NCI-H1092 (cell line): ENCODE measurements around the gene CD274.
"Not testable (repeated sequence)": the region's sequence is repeated elsewhere in the genome, so short reads cannot be mapped to it uniquely, and the experiment has no call there.

ENCODE experiments used
- DNase-seq: peaks from one replicate; lab custom pipeline; 2025; lab: John Stamatoyannopoulos, UW

The CD274 gene

GRCh38 chr9:5450359-5451091 is at the start of gene CD274:
Gene CD274, plus strand, starts transcription at chr9:5450542. Its CDS starts 5,572 bp downstream, at chr9:5456114.
- peak; percentile 71 for DNase-seq

DNA sequence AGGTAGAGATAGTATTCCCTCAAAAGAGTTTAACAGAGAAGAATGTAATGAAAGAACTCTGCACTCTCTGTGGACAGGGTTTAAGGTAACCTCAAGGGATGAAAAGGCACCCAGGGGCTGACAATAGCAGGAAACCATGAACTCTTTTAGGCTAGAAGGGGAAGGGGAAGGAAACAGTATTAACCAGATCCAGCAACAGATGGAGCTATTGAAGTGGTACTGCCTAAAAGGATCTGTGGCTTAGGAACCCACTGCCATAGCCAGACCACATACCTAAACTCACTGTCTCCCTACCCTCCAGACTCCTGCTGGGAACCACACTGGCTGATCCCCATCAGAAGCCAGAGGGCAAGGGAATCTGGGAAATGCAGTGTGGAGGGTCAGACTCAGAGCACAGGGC is 48.1 kb upstream of the CD274 start:
- no peak for DNase-seq

- DNase-seq: no peak
Observed at GRCh38 chr9:5408596-5408995, 41.7 kb upstream of the CD274 start.

DNA sequence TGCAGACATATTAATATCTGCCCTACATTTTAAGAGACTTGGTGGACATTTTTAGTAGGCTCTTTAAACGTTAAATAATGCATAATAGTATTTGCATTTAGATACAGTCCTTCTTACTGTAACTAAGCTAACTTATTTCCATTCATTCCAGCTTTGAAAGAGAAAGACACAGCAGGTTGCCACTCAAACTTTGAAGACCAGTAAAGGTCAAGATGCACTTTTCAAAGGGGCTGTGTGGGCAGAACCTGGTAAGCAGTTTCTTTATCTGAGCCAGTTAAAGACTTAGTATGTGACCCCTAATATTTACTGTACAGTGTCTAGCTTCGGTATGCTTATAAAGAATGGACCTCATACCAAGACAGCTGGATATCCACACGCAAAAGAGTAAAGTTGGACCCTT is 33.4 kb upstream of the CD274 start:
- DNase-seq: no peak

DNA sequence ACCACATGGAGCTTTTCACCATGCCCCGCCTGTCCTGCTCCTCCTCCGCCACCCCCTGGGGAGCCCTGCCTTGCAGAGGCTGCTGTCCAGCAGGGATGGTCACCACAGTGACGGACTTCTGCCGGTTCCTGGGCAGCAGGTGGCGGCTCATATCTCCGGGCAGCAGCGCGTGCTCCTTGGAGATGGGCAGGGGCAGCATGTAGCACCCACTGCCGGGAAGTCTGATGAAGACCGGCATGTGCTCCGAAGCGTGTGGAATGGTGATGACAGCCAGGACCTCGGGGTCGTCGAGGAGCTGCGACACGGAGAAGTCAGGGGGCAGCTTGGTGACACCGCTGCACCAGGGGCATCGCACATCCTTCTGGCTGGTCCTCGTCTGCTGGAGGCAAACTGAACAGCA is 31.9 kb upstream of the CD274 start:
- no peak for DNase-seq

DNA sequence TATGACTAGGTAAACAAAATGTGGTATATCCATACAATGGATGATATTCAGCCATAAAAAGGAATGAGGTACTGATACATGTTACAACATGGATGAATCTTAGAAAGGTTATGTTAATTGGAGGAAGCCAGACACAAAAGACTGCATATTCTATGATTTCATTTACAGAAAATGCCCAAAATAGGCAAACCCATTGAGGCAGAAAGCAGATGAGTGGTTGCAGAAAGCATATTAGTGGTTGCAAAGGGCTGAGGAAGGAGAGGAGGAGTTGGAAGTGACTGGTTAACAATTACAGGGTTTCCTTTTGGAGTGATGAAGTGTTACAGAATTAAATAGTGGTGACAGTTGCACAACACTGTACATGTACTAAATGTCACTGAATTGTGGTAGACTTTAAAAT is 30.4 kb upstream of the CD274 start:
- no peak for DNase-seq

DNA sequence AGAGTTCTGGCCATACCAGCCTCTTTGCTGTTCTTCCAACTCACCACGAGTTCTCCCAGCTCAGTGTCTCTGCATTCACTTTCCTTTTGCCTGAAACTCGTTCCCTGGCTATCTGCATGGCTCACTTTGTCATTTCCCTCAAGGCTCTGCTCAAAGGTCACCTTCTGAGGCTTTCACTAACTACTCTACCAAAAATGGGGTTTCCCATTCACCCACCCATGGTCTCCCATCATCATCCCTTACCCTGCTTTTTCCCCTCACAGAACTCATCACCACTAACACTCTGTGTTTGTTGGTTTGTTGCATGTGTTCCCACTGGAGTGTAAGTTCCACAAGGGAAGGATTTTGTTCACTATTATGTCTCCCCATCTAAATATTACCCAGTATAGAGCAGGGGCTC is 29.2 kb upstream of the CD274 start:
- no peak for DNase-seq

DNA sequence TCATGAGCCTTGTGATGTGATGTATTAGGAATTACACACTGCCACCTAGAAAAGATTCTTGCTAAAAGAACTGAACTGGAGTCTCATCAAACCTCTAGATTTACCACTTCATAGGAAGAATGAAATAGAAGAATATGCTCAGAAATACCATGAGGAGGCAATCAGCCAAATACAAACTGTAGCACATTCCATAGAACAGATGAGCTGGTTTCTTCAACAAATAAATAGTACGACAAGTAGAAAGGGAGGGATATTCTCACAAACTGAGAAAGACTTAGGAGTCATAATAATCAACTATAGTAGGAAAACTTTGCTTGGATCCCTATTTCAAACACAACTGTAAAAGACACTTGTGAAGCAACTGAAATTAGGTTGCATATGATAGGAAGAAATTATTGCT is 28.1 kb upstream of the CD274 start:
- DNase-seq: no peak

DNA sequence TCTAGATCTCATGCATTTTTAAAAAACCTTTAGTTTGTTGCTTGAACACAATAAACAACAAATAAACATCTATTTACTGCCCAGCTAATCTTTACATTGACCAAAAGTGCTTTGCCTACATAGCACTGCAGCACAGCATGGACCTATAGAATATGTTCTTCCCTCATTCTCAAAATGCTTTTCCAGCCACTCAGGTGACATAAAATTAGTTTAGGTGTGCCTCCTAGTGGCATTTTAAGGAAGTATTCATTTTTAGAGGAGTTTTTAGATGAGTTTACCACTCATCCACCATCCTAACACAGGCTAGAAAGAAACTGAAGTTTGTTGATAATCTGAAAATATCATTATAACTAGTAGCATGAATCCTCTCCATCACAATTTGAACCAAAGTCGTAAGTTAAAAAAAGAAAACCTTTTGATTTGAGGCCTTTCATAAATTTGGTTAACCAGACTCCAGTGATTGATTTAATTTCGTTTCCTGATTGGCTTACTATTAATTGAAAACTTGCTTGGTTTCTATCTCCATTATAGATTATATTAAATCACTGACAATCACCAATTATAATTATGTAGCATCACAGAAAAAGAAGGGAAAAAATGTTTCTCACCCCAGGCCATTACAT is 25.2 kb upstream of the CD274 start:
- DNase-seq: no peak

GRCh38 chr9:5427005-5427404 is 23.3 kb upstream of the CD274 start:
- DNase-seq: no peak

DNA sequence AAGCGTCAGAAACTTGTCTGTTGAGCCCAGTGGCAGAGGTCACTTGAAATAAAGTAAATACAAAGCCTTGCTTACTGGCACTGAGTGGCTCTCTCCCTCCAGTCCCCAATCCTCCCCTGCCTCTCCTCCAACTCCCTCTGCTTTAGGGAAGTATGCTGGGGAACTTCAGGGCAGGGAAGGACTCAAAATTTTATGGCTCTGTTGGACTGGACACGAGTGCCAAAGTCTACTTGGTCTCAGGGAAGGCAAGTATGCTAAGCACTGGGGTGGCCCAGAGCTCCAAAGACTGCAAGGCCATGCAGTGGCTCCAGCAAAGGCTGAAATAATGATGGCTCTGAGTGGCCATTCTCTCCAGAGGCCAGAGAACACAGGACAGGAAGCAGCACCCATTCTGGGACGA is 22.2 kb upstream of the CD274 start:
- DNase-seq: no peak

DNA sequence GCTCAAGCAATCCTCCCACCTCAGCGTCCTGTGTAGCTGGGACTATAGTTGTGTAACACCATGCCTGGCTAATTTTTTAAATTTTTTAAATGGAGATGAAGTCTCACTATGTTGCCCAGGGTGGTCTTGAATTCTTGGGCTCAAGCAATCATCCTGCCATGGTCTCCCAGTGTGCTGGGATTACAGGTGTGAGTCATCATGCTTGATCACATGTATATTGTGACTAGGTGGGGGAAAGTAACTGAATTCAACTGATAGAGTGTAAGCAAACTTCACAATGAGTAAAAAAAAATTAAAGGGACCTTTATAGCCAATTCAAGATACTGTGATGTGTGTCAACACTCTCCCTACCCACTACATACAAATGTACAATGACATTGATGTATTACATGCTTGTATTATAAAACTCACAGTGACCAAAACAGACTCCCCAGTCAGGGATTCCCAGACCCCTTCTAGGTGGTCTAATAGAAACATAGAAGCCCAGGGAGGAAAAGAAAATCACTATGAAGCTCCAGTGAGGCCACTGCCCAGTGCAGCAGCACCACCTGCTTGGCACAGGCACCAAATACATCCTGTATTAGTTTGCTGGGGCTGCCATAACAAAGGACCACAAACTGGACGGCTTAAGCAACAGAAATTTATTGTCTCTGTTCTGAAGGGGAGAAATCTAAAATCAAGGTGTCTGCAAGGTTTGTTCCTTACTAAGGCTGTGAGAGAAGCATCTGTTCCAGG is 21.4 kb upstream of the CD274 start:
- DNase-seq: no peak

DNA sequence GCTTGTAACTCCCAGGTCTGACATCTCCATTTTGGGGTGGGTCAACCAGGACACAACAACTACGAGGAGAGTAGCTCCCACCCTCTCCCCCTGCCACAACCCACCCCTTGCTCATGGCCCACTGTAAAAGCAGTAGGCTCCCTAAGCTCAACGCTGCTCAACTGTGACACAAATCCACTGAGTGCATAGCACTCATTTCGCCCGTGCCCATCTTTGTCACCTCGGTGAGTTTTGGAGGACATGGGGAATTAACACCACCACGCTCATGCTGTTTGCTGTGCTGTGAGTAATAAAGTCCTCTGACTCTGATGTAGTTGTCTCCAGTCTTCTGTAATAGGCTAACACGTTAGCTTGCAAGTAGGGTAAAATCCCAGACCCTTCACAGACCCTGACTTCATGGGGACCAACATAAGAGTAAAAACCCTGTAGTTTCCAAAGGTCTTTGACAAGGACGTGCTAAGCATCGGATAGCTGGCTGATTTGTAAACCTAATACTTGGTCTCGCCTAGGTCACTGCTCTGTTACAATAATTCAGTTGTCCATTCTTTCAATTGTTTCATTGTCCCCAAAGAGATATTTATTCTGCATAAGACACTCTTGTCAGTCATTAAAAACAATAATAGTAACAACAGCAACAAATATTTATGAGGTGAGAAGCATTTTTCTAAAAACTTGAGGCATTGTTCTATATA is 20.3 kb upstream of the CD274 start:
- no peak for DNase-seq

- no peak for DNase-seq
Observed at GRCh38 chr9:5430912-5431311, 19.4 kb upstream of the CD274 start.

DNA sequence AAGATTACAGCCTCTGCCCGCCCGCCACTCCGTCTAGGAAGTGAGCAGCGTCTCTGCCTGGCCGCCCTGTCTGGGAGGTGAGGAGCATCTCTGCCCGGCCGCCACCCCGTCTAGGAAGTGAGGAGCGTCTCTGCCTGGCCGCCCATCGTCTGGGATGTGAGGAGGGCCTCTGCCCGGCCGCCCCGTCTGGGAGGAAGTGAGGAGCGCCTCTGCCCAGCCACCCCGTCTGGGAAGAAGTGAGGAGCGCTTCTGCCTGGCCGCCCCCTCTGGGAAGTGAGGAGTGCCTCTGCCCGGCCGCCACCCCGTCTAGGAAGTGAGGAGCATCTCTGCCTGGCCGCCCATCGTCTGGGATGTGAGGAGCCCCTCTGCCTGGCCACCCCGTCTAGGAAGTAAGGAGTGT is 17.5 kb upstream of the CD274 start:
- DNase-seq: not testable (repeated sequence)

DNA sequence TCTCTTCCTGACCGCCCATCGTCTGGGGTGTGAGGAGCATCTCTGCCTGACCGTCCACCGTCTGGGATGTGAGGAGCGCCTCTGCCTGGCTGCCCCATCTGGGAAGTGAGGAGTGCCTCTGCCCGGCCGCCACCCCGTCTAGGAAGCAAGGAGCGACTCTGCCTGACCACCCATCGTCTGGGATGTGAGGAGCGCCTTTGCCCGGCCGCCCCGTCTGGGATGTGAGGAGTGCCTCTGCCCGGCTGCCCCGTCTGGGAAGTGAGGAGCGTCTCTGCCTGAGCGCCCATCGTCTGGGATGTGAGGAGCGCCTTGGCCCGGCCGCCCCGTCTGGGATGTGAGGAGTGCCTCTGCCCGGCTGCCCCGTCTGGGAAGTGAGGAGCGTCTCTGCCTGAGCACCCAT is 17.0 kb upstream of the CD274 start:
- not testable (repeated sequence) for DNase-seq

GRCh38 chr9:5433841-5434810 is 16.2 kb upstream of the CD274 start:
- not testable (repeated sequence) for DNase-seq

DNA sequence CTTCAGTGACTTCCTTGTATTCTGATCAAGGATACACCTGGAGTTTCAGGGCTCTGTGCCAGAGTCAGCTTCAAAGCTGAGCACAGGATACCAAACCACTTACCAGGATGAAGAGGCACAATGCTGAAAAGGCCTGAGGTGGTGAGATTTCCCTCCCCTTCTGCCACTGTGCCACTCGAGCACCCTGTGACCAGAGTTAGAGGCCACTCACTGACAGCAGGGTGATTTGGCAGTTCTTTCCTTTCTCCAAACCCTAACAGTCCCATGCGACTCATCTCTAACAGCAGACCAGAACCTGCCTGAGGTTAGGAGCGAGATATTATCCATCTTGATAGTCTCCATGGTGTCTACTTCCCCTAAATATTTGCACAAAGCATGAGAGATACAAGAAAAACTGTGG is 14.4 kb upstream of the CD274 start:
- DNase-seq: no peak

GRCh38 chr9:5436441-5436840 is 13.9 kb upstream of the CD274 start:
- DNase-seq: no peak

- DNase-seq: peak; percentile 94
Observed at GRCh38 chr9:5437254-5438216, 12.8 kb upstream of the CD274 start, which contains the start of gene PLGRKT. Gene PLGRKT, minus strand, starts transcription at chr9:5437925. Its CDS starts 5,948 bp downstream, at chr9:5431977.
